Activated gamma-delta T cell treated with anti-CD3 and anti-CD28 coated beads, Interleukin-2, amount 50 U/mL, for 16 hours (primary cell): ENCODE results near the gene PIGA.
"Not testable (repeated sequence)": the region's sequence is repeated elsewhere in the genome, so short reads cannot be mapped to it uniquely, and the experiment has no call there.

ENCODE experiments used
- DNase-seq: peaks from one replicate; pipeline ENCODE4 v3.0.0-alpha.2; 2020; ENCODE audit warnings: low read depth

Gene PIGA

DNA sequence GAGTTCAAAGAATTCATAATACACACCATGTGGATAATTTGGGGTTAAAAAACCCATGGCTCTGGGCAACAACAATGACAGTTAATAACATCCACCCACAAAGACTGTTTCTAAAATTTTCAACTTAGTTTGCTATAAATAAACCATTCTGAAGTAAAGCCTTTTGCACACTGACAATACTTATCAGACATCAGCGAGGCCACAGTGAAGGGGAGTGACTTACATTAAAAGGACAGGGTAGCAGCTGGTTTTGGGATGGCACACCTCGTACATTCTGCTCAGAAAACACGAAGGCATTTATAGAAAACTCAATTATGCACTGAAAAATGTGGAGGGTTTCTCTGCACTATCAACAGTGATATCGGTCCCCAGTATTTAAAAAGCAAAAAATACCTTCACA, 15.0 kb downstream of the PIGA start:
- no peak for DNase-seq

DNA sequence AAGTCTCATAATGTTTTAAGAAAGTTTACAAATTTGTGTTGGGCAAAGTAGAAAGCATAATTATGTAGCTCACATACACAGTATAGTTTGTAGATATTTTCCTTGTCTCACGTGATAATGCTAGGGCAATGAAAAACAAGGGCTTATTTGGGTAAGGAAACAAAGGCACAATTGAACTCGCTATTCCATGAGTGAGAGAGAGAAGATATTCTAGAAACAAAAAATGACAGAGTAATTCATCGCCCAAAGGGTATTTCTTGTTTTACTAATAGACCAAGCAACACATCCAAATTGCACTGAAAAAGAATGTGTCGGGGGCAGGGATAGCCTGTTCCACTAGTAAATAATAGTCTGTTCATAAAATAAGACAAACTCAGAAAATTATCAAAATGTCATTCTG, 16.2 kb downstream of the PIGA start:
- DNase-seq: no peak

DNA sequence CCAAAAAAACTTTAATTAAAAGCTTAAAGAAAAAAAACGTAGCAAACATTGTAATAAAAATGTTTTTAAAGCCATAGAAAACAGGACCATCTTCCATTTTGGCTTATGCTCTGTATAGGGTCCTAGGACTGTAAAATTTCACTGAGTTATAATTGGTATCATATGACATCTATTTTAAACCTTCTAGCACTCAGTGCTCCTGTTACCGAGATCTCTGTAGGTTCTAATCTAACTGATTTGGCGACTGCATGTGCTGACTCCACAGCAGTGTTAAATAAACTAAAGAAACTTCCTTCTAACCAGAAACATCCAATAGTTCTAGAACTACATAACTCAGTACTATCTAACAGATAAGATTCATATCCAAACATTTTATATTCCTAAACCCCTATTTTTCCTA, 19.8 kb downstream of the PIGA start, which contains the start of gene ASB11:
Gene ASB11 (minus strand): TSS at position 132 of the 400 bp plus-strand sequence. CDS start 35 bp downstream, at position 97.
- no peak for DNase-seq

DNA sequence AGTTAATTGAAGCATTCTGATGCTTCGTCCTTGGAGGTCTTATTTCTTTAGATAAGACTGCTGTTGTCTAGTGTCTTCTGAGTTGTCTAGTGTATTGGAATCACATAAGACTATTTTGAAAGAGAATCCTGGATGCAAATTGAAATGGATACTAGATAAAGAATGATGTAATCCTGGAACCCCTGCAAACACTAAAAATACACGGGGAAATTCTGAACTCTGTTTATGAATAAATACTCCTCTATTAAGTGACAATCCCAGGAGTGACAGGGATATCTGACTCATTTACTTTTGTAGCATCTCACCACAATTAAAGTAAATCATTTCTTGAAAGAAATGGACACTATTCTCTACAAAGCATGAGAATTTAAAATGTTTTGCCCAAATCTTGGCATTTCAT, 20.9 kb downstream of the PIGA start:
- no peak for DNase-seq

DNA sequence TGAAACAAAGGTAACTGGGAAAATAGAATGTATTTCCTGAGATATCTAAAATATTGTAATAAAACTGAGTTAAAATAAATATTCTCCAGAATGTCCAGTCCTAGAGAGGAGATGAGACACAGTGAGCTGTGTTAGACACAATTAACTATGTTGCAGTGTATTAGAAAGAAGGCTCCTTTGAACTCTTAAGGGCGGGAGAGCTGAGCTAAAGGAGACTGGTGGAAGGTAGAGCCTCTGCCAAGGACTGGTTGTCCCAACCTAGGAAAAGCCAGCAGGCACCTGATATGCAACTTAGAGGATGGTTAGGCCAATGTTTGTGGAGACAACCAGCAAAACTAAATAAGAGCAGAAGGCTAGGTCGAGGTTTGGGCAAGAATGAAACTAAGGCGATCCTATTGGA, 24.2 kb downstream of the PIGA start:
- no peak for DNase-seq

DNA sequence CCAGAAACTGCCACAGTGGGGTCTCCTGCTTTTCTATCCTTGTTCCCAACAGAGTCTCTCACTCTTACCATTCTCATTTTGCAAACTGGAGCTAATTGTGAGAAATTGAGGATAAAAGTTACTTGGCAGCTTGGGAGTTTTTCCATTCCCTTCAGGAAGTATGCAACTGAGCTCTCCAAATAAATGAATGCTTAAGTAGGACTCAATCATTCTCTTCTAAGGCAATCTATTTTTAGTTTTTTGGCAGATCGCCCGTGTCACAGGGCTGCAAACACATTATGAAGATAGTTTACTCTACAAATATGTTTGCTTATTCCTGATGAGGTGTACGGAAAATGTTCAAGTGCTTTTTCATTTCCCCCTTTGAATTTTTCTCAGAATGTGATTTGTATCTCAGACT, 25.2 kb downstream of the PIGA start:
- DNase-seq: no peak

DNA sequence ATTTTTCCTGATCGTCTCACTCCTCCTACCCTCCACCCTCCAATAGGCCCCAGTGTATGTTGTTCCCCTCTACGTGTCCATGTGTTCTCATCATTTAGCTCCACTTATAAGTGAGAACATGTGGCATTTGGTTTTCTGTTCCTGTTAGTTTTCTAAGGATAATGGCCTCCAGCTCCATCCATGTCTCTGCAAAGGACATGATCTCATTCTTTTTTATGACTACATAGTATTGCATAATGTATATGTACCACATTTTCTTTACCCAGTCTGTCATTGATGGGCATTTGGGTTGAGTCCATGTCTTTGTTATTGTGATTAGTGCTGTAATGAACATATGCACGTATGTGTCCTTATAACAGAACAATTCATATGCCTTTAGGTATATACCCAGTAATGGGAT, 29.4 kb downstream of the PIGA start:
- not testable (repeated sequence) for DNase-seq

DNA sequence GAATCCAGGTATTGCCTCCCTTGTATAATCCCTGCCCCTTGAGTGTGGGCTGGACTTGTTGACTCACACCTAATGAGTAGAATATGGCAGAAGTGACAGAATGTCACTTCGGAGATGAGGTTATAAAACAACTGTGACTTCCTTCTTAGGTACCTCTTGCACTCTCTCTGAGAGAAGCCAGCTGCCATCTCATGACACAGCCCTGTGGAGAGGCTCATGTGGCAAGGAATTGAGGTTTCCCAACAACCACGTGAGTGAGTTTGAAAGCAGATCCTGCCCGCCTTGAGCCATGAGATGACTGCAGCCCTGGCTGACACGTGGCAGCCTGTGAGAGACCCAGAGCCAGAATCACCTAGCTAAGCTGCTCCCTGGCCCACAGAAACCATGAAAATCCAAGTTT, 33.4 kb downstream of the PIGA start:
- DNase-seq: no peak

DNA sequence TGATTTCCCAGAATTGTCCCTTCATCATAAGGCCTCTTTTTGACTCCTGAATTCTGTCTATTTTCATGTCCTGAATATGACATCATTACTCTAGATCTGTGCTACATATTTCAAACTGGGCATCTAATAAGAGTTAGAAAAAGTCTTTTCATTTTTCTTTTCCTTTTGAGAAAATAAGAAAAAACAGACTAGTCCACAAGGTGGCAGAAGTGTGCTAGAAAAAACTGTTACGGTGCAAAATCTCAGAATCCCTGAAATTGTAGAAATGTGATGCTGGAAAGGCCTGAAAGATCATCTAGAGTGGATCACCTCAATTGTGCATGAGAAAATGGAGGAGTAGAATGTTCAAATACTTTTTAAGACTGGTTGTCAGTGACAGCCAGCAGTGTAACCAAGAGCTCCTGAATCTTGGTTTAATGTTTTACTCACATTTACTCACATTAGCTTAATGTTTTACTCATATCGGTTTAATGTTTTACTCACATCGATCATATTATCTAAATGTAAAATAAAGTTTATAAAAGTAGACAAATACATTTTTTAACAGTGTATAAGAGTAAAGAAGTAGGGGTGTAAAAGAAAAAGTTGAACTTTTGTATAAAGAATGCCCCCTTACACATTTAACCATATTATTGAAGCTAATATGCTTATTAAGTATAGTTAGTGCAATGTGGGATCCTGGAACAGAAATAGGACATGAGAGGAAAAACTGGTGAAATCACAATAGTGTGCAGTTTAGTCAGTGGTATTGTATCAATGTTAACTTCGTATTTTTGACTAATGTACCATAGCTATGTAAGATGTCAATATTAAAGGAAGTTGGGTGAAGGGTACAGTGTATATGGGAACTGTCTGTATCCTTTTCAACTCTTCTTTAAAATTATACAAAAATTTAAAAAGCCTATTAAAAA, 35.1 kb downstream of the PIGA start:
- DNase-seq: no peak

DNA sequence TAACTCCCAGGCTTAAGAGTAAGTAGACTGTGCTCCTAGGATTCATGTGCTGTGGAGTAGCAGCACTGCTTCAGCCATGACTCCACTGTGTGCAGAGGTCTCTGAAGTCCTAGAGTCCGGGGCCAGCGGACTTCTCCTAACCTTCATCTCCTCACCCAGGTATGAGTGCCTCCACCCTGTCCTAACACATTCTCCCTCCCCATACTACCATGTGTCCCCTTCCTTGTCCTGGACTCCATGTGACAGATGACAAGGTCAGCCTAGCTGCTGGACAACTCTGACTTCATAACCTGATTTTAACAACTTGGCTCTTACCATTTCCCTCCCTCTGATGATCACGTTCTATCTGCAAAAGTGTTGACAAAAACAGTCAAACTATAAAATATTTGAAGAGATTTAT, 36.5 kb downstream of the PIGA start:
- no peak for DNase-seq

DNA sequence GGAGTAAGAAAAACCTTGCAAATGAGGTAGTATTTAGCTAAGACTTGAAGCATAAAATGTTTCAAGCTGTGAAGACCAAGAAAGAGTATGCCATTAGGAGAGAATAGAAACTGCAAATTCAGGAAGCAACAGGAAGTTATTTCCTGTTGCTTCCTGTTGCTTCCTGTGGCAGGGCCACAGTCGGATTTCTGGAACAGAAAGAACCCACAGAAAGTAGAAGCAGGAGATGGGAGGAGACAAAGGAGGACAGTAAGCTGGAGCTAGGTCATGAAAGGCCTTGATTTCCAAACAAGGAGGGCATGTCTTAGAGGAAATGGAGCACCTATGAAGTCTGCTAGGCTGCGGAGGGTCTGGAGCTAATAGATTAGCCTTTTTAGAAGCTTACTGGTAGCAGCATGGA, 37.1 kb downstream of the PIGA start:
- no peak for DNase-seq

DNA sequence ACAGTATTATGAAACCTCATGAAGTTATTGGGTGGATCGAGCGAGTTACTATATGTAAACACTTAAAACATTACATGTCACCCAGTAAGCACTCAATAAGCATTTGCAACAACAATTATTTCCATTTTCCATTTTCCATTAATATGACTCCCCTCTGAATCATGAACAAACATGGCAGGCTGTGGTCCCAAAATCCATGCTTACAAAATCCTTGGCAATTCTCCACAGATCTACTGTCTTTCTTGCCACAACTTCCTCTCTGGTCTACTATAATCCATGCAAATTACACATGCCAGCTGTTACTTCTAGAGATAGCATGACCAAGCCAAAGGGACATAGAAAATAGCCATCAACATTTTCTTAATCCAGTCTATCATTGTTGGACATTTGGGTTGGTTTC, 41.9 kb downstream of the PIGA start:
- DNase-seq: no peak

DNA sequence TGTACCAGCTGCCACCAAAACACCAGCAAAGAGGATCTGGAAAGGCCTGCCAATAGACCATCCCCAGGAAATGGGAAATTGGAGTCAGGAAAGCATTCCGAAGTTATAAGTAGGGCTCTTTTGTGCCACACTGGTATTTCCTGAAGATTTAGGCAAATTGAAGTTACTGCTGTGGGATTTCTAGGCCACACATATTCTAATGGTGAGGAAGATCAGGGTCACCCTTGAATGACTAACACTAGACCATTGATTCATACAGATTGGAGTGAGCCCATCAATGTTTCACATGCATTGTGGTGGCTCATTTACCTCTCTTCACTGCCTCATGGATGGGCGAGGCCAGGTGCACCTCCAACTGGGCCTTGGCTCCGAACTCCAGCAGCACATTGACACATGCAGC, 42.5 kb downstream of the PIGA start:
- no peak for DNase-seq

DNA sequence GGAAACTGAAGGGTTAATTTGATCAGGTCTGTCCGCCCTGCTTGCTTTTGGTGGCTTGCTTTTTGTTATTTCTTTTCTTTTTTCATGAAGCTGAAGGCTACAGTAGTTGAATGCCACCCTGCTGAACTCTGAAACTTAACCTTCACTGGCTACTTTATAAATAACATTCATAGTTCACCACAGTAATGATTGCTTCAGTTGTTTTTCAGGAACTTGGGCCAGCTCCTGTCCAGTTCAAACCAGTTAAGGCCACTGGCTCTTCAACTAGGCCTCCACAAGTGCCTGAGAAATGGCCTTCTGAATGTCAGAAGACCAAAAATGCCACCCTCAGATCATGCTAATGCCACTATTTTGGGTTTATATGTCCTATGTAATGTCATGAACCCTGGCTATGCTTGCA, 57.7 kb downstream of the PIGA start:
- no peak for DNase-seq

DNA sequence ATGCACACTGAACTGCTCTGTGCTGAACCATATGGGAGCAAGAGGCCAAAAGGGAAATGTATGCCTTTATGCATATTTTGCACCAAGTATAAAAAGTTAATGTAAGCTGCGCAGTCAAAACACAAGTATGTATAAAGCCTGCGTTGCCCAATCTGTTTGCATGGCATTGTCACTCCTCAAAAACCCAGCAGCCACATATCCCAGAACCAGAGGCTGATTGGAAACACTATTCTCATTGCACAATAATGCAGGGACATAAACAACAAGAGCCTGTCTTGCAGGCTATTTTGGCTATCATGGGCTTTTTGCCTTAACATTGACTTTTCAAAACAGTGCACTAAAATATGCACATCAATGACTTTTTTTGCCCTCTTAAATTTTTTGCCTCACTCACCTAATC, 60.4 kb downstream of the PIGA start:
- no peak for DNase-seq

DNA sequence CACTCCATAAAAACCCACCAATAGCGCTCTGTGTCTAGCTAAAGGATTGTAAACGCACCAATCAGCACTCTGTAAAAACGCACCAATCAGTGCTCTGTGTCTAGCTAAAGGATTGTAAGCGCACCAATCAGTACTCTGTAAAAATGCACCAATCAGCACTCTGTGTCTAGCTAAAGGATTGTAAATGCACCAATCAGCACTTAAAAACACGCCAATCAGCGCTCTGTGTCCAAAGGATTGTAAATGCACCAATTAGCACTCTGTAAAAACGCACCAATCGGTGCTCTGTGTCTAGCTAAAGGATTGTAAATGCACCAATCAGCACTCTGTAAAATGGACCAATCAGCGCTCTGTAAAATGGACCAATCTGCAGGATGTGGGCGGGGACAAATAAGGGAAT, 62.0 kb downstream of the PIGA start:
- not testable (repeated sequence) for DNase-seq

DNA sequence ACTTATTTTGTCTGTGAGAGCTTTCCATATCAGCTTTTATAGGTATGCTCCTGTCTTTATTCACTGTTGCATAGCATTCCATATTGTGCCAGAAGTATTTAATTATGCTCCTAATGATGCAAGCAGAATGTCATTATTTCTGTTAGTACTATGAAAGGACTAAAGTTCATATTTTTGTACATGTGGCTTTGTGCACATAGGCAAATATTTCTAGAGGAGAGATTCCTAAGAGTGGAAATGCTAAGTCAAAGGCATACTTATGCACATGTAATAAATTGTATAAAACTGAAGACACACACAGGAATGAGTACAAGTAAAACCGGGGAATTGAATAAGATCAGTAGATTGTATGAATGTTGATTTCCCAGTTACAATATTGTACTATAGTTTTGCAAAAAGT, 63.6 kb downstream of the PIGA start:
- DNase-seq: no peak

DNA sequence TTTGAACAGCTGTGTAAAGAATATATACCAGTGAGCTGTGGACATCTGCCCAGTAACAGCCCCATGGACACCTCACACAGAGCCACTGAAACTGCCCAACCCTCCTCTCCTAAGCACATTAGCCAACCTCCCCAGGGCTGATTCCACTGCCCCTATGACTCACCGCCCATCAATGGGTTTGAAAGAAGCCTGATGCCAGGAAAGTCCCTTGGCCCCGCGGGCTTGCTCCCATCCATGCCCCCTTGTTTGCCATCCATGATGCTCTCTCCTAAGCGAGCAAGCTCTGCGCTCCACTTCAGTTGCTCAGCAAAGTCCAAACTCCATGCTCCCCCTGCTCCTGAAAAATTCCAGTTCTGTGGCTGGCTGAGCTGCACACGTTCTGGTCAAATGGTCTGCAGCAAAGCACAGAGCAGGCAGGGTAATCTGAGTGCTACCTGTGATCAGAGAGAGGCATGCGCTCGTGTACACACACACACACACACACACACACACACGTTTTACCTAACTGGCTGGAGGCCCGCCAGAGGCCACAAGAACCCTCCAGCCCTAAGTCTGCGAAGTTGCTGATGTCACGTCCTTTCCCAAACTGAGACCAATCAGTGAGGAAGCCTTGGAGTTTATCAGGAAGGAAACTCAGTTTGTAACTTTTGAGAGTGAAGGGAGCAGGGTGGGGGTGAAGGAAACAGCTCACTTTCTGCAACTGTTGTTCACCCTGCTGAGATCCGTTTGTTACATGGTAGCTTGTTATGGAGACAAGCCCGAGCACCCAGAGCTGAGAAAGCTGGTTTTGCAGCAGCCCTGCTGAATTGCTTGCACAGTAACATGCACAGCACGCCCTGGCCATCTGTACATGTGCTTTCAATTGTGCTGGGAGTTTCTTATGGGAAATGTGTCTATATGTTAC, 65.5 kb downstream of the PIGA start, which contains the start of gene ASB9:
Gene ASB9 (minus strand): TSS at position 466 of the 904 bp plus-strand sequence. CDS start 209 bp downstream, at position 257.
- no peak for DNase-seq
